Mesangial cell (primary cell): ENCODE data around the gene METAP1D. TPM values are rescaled to one million over a fixed set of nuclear protein-coding genes. Genes with fewer than 3 reads are reported as not detected.

Experiments used
- total RNA-seq: library from RNA; depleted of rRNA; stranded (reverse); fragments of >200 nt; gene quantifications from 2 replicates; pipeline ENCODE4 v1.2.3, GENCODE V29; 2015

Gene METAP1D
- 3.1 and 5.3 TPM in 2 replicates for total RNA-seq

DNA sequence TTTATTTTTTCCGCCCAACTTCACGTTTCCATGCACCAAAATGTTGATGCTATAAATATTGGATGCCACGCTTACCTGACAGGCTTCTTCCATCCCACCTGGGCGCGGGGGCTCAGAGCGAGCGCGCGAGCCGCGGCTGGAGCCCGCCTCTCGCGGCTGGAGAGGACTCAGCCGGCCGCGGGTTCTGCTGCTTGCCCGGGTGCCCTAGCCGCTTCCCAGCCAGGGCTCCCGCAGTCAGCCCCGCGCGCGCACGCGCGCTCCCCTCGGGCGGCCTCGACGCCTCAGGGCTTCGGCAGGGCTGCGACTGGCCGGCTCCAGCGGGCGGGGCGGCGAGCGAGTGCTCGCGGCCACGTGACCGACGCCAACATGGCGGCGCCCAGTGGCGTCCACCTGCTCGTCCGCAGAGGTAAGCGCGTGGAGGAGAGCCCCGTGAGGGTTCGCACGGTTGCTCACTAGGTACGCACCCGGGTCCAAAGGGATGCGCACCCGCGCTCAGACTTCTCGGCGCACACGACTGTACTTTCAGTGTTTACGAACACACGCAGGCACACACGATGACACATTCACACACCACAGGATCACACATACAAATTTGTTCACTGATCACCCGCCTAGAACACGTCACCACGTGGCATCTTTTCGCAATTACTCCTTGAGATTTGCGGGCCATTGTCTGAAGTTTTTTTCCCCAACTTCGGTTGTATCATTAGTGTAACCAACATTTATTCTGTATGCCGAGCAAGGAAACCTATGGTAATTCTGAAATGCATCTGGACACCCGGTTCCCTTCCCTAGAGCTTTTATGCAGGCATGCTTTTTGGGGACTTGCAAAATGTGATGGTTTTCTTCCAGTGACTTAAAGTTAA, at the start of gene METAP1D:
METAP1D (plus strand) TSS at position 350 of the 866 bp plus-strand sequence; CDS start at position 367, 17 bp downstream.

DNA sequence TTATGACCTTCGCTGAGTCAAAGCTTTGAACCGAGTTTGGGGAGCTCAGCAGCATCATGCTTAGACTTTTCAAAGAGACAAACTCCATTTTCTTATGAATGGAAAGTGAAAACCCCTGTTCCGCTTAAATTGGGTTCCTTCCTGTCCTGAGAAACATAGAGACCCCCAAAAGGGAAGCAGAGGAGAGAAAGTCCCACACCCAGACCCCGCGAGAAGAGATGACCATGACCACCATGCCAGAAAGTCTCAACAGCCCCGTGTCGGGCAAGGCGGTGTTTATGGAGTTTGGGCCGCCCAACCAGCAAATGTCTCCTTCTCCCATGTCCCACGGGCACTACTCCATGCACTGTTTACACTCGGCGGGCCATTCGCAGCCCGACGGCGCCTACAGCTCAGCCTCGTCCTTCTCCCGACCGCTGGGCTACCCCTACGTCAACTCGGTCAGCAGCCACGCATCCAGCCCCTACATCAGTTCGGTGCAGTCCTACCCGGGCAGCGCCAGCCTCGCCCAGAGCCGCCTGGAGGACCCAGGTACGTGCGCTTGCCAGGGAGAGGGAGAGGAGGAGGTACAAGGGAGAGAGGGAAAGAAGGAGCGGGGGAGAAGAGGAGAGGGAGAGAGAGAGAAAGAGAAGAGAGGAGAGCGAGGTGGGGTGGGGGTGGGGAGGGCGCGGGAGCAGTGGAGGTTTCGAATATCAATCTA, 85.9 kb downstream of the METAP1D start, which contains the start of gene DLX1:
DLX1 (plus strand) TSS at position 48 of the 700 bp plus-strand sequence; CDS start at position 219, 171 bp downstream.

DNA sequence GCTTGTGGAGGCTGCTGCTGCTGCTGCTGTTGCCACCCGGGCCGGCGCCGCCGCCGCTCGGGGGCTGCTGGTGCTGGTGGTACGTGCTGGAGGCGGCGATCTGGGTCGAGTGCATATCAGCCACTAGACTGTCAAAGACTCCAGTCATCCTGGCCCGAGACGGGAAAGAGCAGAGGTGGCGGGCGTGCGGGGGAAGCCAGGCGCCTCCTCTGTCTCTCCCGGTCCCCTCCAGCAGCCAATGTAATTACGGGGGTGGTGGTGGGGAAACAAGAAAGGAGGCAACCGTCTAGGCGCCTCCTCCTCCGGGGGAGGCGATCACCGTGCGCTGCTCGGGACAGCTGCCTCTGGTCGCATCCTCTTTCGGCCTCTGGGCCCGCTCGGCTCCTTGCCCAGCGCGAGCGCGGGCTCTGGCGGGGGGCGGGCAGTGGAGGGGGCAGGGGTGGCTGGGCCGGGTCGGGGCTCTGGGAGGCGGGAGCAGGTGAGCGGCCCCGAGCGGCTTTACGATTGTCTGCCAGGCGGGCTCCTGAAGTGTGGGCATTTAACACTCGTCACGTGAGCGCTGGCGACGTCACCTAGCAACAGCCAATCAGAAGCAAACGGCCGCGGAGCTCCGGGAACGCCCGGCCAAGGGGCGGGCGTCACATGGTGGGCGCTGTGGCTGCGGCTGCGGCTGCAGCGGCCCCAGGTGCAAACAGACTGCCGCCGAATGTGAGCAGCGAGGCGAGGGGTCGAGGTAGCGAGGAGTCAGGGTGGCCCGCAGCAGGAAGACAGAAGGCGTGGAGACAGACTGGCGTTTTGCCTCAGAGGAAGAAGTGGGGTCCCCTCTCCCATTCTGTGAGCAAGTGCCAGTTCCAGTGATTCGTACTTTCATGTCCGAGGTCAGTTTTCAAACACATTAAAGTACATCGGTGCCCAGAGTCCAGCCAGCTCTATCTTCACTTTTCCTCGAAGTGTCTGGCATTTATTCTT, 102.9 kb downstream of the METAP1D start, which contains the start of gene DLX2:
DLX2 (minus strand) TSS at position 510 of the 969 bp plus-strand sequence; CDS start at position 148, 362 bp downstream.

Other genes starting within 250 kb of the METAP1D start
- 9.3 and 9.4 TPM in 2 replicates for gene SLC25A12, start 105.7 kb upstream of the METAP1D start, total RNA-seq
- 14.5 and 40.6 TPM in 2 replicates for gene HAT1, start 77.5 kb upstream of the METAP1D start, total RNA-seq
- gene DLX1, start 85.6 kb downstream of the METAP1D start, total RNA-seq, result 0.16 TPM in 1 of 2 replicates, not detected in the other
- 0.16 TPM in 1 of 2 replicates, not detected in the other for gene DLX2, start 102.9 kb downstream of the METAP1D start, total RNA-seq